Stimulated activated CD4-positive, alpha-beta T cell treated with anti-CD3 and anti-CD28 coated beads, Interleukin-1b, Interleukin-23, amount 100 ng/mL, for 4 hours (primary cell): Measurements from ENCODE around the gene ASXL1.
"Not testable (repeated sequence)": the region's sequence is repeated elsewhere in the genome, so short reads cannot be mapped to it uniquely, and the experiment has no call there.

Source experiments
- DNase-seq, 2 donors: peaks; one replicate each; pipeline ENCODE4 v3.0.0-alpha.2; 2020; ENCODE audit warnings: low read depth in 2 of 2

ASXL1 gene

GRCh38 chr20:32362901-32363364 lies 4.8 kb downstream of the ASXL1 start:
- no peak for DNase-seq

GRCh38 chr20:32363492-32363891 lies 5.4 kb downstream of the ASXL1 start:
- DNase-seq, result no peak

- DNase-seq, result no peak
These were observed 6.5 kb downstream of the ASXL1 start for GRCh38 chr20:32364554-32365208.

GRCh38 chr20:32365564-32365963 lies 7.4 kb downstream of the ASXL1 start:
- no peak for DNase-seq

DNA sequence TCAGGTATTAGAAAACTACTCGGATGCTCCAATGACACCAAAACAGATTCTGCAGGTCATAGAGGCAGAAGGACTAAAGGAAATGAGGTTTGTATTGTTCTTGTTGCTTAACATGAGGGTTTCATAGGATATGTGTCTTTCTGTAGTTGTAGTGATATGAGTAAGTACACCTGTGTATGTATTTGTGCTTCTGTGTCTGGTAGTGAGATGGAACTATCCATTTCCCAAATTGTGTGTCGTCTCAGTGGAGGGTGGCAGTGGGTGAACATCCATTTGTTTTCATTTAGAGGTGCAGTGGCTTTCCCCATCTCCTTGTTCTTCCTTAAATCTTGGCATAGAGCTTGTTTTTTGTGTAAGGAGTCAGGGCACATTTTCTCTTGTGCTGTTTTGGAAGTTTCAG lies 8.2 kb downstream of the ASXL1 start:
- DNase-seq, result no peak

DNA sequence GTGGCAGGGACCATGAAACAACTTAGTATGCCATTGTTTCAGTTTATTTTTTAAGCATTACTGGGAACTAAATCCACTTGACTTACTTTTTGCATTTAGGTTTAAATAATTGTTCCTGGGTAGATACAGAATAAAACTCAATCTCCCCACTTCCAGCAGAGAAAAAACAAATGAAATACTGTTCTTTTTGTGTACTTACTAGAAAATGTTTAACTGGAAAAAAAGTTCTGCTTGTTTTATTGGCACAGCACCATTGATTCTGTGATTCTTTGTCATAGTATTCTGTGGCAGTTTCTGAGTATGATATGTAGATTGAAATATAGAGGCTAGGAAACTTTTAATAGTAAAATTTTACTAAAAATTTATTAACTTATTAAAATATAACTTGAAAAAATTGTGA lies 10.2 kb downstream of the ASXL1 start:
- no peak for DNase-seq

GRCh38 chr20:32368925-32369324 lies 10.8 kb downstream of the ASXL1 start:
- no peak for DNase-seq

DNA sequence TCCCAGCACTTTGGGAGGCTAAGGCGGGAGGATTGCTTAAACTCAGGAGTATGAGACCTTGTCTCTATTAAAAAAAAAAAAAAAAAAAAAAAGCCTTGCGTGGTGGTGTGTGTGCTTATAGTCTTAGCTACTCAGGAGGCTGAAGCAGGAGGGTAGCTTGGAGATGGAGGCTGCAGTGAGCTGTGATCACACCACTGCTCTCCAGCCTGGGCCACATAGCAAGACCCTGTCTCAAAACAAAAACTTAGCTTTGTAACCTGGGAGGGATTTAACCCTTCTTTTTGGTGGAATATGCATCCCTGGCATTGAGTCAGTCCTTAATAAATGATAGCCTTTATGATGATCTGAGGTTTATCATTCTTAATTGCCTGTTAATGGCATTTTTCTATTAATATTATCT lies 12.8 kb downstream of the ASXL1 start:
- no peak for DNase-seq

DNA sequence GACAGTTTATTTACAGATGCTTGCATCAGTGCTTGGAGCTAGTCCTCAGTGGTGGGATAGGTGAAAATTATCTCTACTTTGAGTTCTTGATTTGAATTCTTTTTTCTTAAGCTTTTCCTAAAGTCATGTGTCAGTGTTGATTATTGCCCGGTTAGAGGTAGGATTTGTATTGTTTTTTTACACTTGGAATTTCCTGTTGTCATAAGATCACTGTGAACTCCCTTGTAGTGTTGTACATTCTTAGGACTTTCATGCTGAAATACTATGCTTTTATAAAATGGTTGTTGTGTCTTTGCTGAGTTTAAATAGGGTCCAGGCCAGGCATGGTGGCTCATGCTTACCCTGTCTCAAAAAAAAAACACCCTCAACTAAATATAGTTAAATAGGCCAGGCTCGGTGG lies 20.3 kb downstream of the ASXL1 start:
- no peak for DNase-seq

DNA sequence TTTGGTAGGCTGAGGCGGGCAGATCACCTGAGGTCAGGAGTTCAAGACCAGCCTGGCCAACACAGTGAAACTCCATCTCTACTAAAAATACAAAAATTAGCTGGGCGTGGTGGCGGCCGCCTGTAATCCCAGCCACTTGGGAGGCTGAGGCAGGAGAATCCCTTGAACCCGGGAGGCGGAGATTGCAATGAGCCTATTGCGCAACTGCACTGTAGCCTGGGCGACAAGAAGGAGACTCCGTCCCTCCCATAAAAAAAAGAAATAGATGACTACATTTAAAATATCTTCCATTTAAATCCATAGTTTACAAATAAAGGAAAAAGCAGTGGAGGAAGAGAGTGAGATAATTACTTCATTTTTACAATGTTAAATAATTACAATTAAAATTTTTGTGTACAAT lies 21.9 kb downstream of the ASXL1 start:
- DNase-seq, result not testable (repeated sequence)

- DNase-seq, result no peak
These were observed 22.6 kb downstream of the ASXL1 start for GRCh38 chr20:32380745-32381144.

- DNase-seq, result no peak
These were observed 24.2 kb downstream of the ASXL1 start for GRCh38 chr20:32382102-32382950.

- DNase-seq, result not testable (repeated sequence)
These were observed 25.3 kb downstream of the ASXL1 start for GRCh38 chr20:32383441-32383840.

- no peak for DNase-seq
These were observed 27.4 kb downstream of the ASXL1 start for GRCh38 chr20:32385541-32385940.

- DNase-seq, result no peak
These were observed 28.0 kb downstream of the ASXL1 start for GRCh38 chr20:32386091-32386490.

- peak in 1 of 2 donors; percentile 10 for DNase-seq
These were observed 29.1 kb downstream of the ASXL1 start for GRCh38 chr20:32387252-32387651.

DNA sequence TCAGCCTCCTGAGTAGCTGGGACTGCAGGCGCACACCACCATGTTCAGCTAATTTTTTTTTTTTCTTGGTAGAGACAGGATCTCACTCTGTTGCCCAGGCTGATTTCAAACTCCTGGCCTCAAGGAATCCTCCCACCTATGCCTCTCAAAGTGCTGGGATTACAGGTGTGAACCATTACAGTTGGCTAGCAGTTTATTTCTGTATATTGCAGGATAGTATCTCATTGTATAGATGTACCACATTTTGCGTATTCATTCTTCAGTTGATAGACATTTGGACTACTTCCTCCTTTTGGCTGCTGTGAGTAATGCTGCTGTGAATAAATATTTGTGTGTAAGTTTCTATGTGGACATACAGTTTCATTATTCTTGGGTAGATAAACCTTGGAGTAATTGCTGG lies 32.9 kb downstream of the ASXL1 start:
- DNase-seq, result no peak

DNA sequence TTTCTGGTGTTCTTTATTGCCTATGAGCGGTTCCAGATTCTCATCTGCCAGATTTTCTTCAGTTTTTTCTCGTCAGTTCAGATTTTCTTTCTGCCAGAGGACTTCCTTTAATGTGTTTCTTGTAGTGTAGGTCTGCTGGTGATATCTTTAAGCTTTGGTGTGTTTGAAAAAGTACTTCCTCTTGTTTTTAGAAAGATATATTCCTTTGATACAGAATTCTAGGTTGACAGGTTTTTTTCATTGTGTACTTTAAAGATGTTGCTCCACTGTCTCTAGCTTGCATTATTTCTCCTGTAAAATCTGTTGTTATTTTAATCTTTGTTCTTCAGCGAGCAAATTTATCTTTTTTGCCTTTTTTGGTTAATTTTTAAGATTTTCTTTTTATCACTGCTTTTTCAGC lies 36.9 kb downstream of the ASXL1 start:
- DNase-seq, result no peak

- no peak for DNase-seq
These were observed 38.6 kb downstream of the ASXL1 start for GRCh38 chr20:32396646-32397160.

DNA sequence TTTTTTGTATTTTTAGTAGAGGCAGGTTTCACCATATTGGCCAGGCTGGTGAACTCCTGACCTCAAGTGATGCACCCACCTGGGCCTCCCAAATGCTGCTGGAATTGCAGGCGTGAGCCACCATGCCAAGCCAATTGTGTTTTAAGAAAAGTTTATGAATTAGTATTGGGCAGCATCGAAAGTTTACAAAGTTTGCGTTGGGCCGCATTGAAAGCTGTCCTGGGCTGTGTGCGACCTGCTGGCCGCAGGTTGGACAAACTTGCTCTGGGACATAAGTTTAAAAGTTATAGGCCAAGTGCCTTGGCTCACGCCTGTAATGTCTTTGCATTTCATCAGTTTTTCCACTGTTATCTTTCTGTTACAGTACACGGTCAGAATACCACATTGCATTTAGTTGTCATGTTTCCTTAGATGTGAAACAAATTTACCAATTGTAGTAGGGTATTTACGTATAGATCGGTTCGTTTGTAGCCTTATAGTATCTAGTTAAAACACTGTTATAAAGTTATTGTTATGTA lies 39.5 kb downstream of the ASXL1 start:
- no peak for DNase-seq

- DNase-seq, result no peak
These were observed 42.3 kb downstream of the ASXL1 start for GRCh38 chr20:32400476-32400875.

DNA sequence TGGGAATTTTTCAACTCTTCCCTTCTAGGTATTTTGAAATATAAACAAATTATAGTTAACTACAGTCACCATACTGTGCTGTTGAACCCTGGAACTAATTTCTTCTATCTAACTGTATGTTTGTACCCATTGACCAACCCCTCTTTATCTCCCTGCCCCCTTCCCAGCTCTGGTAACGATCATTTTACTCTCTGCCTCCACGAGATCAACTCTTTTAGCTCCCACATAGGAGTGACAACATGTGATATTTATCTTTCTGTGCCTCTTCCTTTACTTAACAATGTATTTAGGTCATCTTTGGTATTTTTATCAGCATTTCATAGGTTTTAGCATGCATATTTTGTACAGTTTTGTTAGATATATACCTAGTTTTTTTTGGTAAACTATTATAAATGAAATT lies 45.9 kb downstream of the ASXL1 start:
- no peak for DNase-seq

DNA sequence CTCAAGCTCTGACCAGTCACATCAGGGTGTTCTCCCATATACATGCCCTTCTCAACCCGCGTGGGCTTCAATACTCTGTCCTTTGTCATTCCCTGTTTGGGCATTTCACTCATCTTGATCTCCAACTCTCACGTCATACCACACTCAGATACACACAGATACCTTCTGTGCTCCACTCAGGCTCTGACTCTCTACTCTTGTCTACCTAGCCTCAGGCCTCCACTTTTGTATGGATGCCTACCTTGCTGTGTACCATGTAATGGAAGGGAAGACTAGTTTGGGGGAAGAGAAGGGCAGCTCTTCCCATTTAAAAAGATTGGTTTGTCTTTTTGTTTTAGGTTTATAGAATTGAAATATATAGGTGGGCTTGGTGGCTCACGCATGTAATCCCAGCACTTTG lies 48.6 kb downstream of the ASXL1 start:
- no peak for DNase-seq
